ENCODE results near the gene DUS2. TPM values are rescaled to one million over a fixed set of nuclear protein-coding genes. Genes with fewer than 3 reads are reported as not detected.
A peak's percentile ranks its signal among the peaks of the same experiment; 100 is the strongest.

Gene DUS2
- total and polyA plus RNA-seq, 9 of the 15 experiments (the other 6 are each of a cell fraction or from before 2014, with no cell fraction given) = 5.8 to 22.5 (median 20.6) TPM

DNA sequence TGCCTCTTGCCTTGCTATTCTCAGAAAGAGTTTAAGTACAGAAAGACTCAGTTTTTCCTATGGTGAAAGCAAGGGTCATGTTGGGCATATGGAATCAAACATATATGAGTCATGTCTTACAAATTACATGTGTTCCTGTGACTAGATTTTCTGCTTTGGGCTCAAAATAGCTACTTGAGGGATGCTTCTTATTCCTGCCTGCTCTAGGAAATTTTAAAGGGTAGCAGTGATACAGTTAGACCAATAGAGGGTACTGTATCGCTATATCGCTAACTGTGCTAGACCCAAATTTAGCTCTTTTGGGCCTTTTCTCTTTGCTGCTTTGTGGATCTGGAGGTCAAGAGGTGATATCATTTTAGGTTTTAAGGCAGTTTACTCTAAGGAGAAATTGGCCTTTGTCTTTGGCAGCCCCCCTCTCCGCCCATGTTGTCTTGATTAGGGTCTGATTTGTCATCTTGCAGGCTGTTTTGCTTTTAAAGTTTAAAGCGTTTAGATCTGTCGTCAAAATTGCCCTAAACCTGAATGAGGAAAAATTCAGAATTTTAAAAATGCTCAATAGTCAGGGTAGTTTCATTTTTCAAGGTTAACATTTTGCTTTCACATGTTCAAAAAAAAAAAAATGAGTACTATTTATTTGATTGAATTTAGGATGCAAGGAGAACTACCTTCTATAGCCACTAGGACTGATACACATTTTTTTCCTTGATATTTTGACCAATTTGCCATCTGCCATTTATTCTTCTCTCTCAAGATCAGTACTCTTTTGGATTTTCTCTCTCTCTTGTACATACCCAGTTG lies 70.9 kb downstream of the DUS2 start (continued):
- TF ChIP-seq, protein P1, sequence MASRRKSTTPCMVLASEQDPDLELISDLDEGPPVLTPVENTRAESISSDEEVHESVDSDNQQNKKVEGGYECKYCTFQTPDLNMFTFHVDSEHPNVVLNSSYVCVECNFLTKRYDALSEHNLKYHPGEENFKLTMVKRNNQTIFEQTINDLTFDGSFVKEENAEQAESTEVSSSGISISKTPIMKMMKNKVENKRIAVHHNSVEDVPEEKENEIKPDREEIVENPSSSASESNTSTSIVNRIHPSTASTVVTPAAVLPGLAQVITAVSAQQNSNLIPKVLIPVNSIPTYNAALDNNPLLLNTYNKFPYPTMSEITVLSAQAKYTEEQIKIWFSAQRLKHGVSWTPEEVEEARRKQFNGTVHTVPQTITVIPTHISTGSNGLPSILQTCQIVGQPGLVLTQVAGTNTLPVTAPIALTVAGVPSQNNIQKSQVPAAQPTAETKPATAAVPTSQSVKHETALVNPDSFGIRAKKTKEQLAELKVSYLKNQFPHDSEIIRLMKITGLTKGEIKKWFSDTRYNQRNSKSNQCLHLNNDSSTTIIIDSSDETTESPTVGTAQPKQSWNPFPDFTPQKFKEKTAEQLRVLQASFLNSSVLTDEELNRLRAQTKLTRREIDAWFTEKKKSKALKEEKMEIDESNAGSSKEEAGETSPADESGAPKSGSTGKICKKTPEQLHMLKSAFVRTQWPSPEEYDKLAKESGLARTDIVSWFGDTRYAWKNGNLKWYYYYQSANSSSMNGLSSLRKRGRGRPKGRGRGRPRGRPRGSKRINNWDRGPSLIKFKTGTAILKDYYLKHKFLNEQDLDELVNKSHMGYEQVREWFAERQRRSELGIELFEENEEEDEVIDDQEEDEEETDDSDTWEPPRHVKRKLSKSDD (conservative IDR thresholded peaks at IDR 0.05; ENCODE audit: low read length) = no peak
- TF ChIP-seq CEBPG (CRISPR knock-in tag; IDR thresholded peaks at IDR 0.05) (no peak), CEBPG (tag; conservative IDR thresholded peaks at IDR 0.05 in 1 of 2, IDR thresholded peaks at IDR 0.05 in 1 of 2) (no peak), SRSF3 (IDR thresholded peaks at IDR 0.05; ENCODE audit: insufficient read depth, low read length) (no peak), ZNF561 (CRISPR knock-in tag; conservative IDR thresholded peaks at IDR 0.05) (no peak), CHD1 (IDR thresholded peaks at IDR 0.05; ENCODE audit: low read length) (no peak), BHLHE40 (IDR thresholded peaks at IDR 0.05; ENCODE audit: low read length) (no peak), ZNF165 (CRISPR knock-in tag; IDR thresholded peaks at IDR 0.05; ENCODE audit: borderline replicate concordance) (no peak), SRF (CRISPR knock-in tag; IDR thresholded peaks at IDR 0.05) (peak in 1 of 2 experiments; percentile 9; a peak in 1 of 4 replicates), SMARCE1 (IDR thresholded peaks at IDR 0.05) (0 out of 2 replicates have a peak, but pooled peaks have one; percentile 39)
- TF ChIP-seq, protein P2, sequence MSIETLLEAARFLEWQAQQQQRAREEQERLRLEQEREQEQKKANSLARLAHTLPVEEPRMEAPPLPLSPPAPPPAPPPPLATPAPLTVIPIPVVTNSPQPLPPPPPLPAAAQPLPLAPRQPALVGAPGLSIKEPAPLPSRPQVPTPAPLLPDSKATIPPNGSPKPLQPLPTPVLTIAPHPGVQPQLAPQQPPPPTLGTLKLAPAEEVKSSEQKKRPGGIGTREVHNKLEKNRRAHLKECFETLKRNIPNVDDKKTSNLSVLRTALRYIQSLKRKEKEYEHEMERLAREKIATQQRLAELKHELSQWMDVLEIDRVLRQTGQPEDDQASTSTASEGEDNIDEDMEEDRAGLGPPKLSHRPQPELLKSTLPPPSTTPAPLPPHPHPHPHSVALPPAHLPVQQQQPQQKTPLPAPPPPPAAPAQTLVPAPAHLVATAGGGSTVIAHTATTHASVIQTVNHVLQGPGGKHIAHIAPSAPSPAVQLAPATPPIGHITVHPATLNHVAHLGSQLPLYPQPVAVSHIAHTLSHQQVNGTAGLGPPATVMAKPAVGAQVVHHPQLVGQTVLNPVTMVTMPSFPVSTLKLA (conservative IDR thresholded peaks at IDR 0.05) = no peak
- TF ChIP-seq, protein P3, sequence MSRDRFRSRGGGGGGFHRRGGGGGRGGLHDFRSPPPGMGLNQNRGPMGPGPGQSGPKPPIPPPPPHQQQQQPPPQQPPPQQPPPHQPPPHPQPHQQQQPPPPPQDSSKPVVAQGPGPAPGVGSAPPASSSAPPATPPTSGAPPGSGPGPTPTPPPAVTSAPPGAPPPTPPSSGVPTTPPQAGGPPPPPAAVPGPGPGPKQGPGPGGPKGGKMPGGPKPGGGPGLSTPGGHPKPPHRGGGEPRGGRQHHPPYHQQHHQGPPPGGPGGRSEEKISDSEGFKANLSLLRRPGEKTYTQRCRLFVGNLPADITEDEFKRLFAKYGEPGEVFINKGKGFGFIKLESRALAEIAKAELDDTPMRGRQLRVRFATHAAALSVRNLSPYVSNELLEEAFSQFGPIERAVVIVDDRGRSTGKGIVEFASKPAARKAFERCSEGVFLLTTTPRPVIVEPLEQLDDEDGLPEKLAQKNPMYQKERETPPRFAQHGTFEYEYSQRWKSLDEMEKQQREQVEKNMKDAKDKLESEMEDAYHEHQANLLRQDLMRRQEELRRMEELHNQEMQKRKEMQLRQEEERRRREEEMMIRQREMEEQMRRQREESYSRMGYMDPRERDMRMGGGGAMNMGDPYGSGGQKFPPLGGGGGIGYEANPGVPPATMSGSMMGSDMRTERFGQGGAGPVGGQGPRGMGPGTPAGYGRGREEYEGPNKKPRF (IDR thresholded peaks at IDR 0.05; ENCODE audit: low read depth, low read length) = no peak
- TF ChIP-seq, protein P4, sequence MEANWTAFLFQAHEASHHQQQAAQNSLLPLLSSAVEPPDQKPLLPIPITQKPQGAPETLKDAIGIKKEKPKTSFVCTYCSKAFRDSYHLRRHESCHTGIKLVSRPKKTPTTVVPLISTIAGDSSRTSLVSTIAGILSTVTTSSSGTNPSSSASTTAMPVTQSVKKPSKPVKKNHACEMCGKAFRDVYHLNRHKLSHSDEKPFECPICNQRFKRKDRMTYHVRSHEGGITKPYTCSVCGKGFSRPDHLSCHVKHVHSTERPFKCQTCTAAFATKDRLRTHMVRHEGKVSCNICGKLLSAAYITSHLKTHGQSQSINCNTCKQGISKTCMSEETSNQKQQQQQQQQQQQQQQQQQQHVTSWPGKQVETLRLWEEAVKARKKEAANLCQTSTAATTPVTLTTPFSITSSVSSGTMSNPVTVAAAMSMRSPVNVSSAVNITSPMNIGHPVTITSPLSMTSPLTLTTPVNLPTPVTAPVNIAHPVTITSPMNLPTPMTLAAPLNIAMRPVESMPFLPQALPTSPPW (CRISPR knock-in tag; IDR thresholded peaks at IDR 0.05) = no peak
- TF ChIP-seq, protein P5, sequence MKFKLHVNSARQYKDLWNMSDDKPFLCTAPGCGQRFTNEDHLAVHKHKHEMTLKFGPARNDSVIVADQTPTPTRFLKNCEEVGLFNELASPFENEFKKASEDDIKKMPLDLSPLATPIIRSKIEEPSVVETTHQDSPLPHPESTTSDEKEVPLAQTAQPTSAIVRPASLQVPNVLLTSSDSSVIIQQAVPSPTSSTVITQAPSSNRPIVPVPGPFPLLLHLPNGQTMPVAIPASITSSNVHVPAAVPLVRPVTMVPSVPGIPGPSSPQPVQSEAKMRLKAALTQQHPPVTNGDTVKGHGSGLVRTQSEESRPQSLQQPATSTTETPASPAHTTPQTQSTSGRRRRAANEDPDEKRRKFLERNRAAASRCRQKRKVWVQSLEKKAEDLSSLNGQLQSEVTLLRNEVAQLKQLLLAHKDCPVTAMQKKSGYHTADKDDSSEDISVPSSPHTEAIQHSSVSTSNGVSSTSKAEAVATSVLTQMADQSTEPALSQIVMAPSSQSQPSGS (CRISPR knock-in tag; IDR thresholded peaks at IDR 0.05) = no peak
- TF ChIP-seq, protein P6, sequence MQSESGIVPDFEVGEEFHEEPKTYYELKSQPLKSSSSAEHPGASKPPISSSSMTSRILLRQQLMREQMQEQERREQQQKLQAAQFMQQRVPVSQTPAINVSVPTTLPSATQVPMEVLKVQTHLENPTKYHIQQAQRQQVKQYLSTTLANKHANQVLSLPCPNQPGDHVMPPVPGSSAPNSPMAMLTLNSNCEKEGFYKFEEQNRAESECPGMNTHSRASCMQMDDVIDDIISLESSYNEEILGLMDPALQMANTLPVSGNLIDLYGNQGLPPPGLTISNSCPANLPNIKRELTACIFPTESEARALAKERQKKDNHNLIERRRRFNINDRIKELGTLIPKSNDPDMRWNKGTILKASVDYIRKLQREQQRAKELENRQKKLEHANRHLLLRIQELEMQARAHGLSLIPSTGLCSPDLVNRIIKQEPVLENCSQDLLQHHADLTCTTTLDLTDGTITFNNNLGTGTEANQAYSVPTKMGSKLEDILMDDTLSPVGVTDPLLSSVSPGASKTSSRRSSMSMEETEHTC (IDR thresholded peaks at IDR 0.05) = no peak
